SH-SY5Y (cell line): ENCODE data around the gene STRA6.

Experiments used
- GATA2 ChIP-seq: IDR thresholded peaks from 2 replicates; pipeline ENCODE4 v1.6.1; 2011; ENCODE audit warnings: mild to moderate bottlenecking, low read depth, low read length
- GATA3 ChIP-seq: IDR thresholded peaks from 2 replicates; pipeline ENCODE4 v1.6.1; 2011; ENCODE audit warnings: low read depth, mild to moderate bottlenecking, low read length, moderate library complexity

GRCh38 chr15:74199297-74199652 is 3.3 kb downstream of the STRA6 start:
- TF ChIP-seq GATA2 = no peak
- TF ChIP-seq GATA3 = no peak
